Neutrophil (primary cell): ENCODE measurements around the gene SDK2.

Experiments
- H3K27ac ChIP-seq: fragments of 200-600 bp; sonication (generic); 2 replicates; pipeline ENCODE4 v1.5.1; 2016; ENCODE audit warnings: mild to moderate bottlenecking, moderate library complexity
- H3K27me3 ChIP-seq: fragments of 200-600 bp; sonication (generic); 2 replicates; pipeline ENCODE4 v1.6.0; 2016; ENCODE audit warnings: mild to moderate bottlenecking
- H3K36me3 ChIP-seq: fragments of 200-600 bp; sonication (generic); 2 replicates; pipeline ENCODE4 v1.5.1; 2017
- H3K4me1 ChIP-seq, 2 experiments: fragments of 200-600 bp in 1 of 2; sonication (generic) in 1 of 2; 1 replicate in 1 of 2; 2 replicates in 1 of 2; pipeline versions ENCODE4 v1.5.1 to v1.6.1; 2013 to 2016; ENCODE audit warnings: low read depth in 1 of 2, low read length in 1 of 2, mild to moderate bottlenecking in 1 of 2, moderate library complexity in 1 of 2; ENCODE audit not compliant: control insufficient read depth in 1 of 2, insufficient read depth in 1 of 2
- H3K4me3 ChIP-seq, 2 experiments: fragments of 200-600 bp in 1 of 2; sonication (generic) in 1 of 2; 1 replicate in 1 of 2; 2 replicates in 1 of 2; pipeline ENCODE4 v1.5.1; 2013 to 2016; ENCODE audit warnings: low read depth in 1 of 2, low read length in 1 of 2, mild to moderate bottlenecking in 1 of 2, moderate library complexity in 1 of 2
- H3K9me3 ChIP-seq: fragments of 200-600 bp; sonication (generic); 2 replicates; pipeline ENCODE4 v1.5.1; 2016
- TF ChIP-seq, protein P1 (sequence below): fragments of 200-600 bp; sonication (generic); IDR thresholded peaks from 2 replicates; pipeline ENCODE4 v1.5.1; 2016; ENCODE audit warnings: antibody characterized with exemption

Gene SDK2

GRCh38 chr17:73412914-73413313, 231.3 kb downstream of the SDK2 start:
- H3K4me3 ChIP-seq, result no peak overlapping the region
- no peaks in the 10 kb centered on the region for H3K27me3 ChIP-seq
- no peak overlapping the region for H3K27ac ChIP-seq
- H3K4me1 ChIP-seq, result no peaks in the 10 kb centered on the region
- TF ChIP-seq, protein P1, sequence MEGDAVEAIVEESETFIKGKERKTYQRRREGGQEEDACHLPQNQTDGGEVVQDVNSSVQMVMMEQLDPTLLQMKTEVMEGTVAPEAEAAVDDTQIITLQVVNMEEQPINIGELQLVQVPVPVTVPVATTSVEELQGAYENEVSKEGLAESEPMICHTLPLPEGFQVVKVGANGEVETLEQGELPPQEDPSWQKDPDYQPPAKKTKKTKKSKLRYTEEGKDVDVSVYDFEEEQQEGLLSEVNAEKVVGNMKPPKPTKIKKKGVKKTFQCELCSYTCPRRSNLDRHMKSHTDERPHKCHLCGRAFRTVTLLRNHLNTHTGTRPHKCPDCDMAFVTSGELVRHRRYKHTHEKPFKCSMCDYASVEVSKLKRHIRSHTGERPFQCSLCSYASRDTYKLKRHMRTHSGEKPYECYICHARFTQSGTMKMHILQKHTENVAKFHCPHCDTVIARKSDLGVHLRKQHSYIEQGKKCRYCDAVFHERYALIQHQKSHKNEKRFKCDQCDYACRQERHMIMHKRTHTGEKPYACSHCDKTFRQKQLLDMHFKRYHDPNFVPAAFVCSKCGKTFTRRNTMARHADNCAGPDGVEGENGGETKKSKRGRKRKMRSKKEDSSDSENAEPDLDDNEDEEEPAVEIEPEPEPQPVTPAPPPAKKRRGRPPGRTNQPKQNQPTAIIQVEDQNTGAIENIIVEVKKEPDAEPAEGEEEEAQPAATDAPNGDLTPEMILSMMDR, result no peak
- H3K36me3 ChIP-seq, result no peaks in the 10 kb centered on the region
- no peaks in the 10 kb centered on the region for H3K9me3 ChIP-seq

- no peaks in the 10 kb centered on the region for H3K9me3 ChIP-seq
- TF ChIP-seq, protein P1, result no peak
- no peak overlapping the region for H3K4me3 ChIP-seq
- H3K4me1 ChIP-seq, result no peaks in the 10 kb centered on the region
- H3K27ac ChIP-seq, result no peak overlapping the region
- H3K36me3 ChIP-seq, result no peaks in the 10 kb centered on the region
- no peaks in the 10 kb centered on the region for H3K27me3 ChIP-seq
Observed at GRCh38 chr17:73411313-73411747, 232.9 kb downstream of the SDK2 start.

DNA sequence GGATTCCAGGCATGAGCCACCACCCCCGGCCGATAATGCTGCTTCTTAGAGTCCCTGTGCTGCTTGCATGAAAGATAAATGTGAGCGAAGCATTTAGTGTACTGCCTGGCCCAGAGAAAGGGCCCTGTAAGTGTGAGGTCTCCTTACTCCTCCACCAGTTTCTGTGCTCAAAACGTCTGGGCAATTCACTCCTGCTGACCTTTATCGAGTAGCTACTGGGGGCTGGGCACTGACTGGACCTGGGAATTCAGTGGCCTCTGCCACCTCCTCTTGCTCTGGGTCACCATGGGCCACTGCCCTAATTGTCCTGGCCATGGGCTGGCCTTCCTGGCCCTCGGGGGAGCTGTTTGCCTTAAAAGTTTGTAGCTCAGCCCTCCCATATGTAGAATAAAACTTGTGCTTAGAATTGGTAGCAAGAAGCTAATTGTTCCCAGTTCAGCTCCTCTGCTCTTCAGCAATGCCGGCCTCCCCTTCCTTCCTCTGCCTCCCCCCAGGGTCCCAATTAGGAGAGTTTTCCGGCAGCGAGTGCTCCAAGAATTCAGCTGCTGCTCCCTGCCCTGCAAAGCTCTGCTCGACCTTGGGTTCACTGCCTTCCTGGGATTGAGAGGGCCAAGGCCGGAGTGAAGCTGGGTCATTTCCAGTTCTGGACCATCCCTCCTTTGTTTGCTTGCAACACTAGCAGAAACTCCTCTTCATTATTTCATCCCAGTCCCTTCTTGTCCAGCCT, 233.5 kb downstream of the SDK2 start:
- Histone ChIP-seq H3K4me1 (no peaks in the 10 kb centered on the region), H3K9me3 (no peaks in the 10 kb centered on the region), H3K36me3 (no peaks in the 10 kb centered on the region), H3K4me3 (no peak overlapping the region), H3K27ac (no peak overlapping the region), H3K27me3 (no peaks in the 10 kb centered on the region)
- TF ChIP-seq, protein P1, result no peak

GRCh38 chr17:73404246-73404645, 240.0 kb downstream of the SDK2 start:
- Histone ChIP-seq H3K4me3 (no peak overlapping the region), H3K27me3 (no peaks in the 10 kb centered on the region), H3K27ac (no peak overlapping the region), H3K36me3 (no peaks in the 10 kb centered on the region), H3K9me3 (no peaks in the 10 kb centered on the region), H3K4me1 (no peaks in the 10 kb centered on the region)
- TF ChIP-seq, protein P1, result no peak

DNA sequence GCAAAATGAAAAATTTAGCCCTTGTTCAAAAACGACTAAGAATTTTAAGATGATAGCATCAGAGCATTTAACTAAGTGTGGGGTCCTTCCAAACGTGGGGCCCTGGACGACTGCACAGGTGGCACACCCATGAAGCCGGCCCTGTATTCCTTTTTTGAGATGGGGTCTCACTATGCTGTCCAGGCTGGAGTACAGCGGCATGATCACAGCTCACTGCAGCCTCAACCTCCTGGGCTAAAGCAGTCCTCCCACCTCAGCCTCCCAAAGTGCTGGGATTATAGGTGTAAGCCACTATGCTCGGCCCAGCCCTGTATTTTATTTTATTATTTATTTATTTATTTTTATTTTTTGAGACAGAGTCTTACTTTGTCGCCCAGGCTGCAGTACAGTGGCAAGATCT, 241.8 kb downstream of the SDK2 start:
- H3K36me3 ChIP-seq, result no peaks in the 10 kb centered on the region
- TF ChIP-seq, protein P1, result no peak
- no peaks in the 10 kb centered on the region for H3K27me3 ChIP-seq
- H3K4me1 ChIP-seq, result no peaks in the 10 kb centered on the region
- H3K27ac ChIP-seq, result no peak overlapping the region
- H3K9me3 ChIP-seq, result no peaks in the 10 kb centered on the region
- H3K4me3 ChIP-seq, result no peak overlapping the region
